Measurements from ENCODE around the gene ZNF398. TPM values are rescaled to one million over a fixed set of nuclear protein-coding genes. Genes with fewer than 3 reads are reported as not detected.
"Not testable (repeated sequence)": the region's sequence is repeated elsewhere in the genome, so short reads cannot be mapped to it uniquely, and the experiment has no call there.

Gene ZNF398
- total RNA-seq, 4 donors from 2014 or later = 13.7 to 37.0 (median 28.1) TPM

DNA sequence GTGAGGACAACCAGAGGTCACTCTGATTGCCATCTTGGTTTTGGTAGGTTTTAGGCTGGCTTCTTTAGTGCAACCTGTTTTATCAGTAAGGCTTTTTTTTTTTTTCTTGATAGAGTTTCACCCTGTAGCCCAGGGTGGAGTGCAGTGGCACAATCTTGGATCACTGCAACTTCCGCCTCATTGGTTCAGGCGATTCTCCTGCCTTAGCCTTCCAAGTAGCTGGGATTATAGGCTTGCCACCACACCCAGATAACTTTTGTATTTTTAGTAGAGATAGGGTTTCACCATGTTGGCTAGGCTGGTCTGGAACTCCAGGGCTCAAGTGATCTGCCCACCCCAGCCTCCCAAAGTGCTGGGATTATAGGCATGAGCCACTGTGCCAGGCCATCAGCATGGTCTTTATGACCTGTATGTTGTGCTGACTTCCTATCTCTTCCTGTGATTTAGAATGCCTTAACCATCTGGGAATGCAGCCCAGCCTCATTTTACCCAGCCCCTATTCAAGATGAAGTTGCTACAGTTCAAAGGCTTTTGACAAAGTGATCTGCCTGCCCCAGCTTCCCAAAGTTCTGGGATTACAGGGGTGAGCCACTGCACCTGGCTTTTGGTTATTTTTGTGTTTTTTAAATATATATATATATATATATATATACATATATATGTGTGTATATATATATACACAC, 14.1 kb upstream of the ZNF398 start:
- peaks cover 0 to 15% (median 0%) of the 10 kb centered on the region in 4 donors for H3K36me3 ChIP-seq
- TF ChIP-seq, protein P1, sequence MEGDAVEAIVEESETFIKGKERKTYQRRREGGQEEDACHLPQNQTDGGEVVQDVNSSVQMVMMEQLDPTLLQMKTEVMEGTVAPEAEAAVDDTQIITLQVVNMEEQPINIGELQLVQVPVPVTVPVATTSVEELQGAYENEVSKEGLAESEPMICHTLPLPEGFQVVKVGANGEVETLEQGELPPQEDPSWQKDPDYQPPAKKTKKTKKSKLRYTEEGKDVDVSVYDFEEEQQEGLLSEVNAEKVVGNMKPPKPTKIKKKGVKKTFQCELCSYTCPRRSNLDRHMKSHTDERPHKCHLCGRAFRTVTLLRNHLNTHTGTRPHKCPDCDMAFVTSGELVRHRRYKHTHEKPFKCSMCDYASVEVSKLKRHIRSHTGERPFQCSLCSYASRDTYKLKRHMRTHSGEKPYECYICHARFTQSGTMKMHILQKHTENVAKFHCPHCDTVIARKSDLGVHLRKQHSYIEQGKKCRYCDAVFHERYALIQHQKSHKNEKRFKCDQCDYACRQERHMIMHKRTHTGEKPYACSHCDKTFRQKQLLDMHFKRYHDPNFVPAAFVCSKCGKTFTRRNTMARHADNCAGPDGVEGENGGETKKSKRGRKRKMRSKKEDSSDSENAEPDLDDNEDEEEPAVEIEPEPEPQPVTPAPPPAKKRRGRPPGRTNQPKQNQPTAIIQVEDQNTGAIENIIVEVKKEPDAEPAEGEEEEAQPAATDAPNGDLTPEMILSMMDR (IDR thresholded peaks at IDR 0.05) = no peak
- TF ChIP-seq POLR2A (IDR thresholded peaks at IDR 0.05) (no peak), EP300 (IDR thresholded peaks at IDR 0.05; ENCODE audit: low read depth) (no peak), POLR2AphosphoS5 (IDR thresholded peaks at IDR 0.05) (no peak)
- H3K27ac ChIP-seq = no peak overlapping the region
- no peak overlapping the region for H3K4me3 ChIP-seq
- no peak for DNase-seq
- 100% methylated on average over 2 of the region's 2 CpGs for WGBS, 2 donors (ENCODE audit: low coverage in 1 of 2)
- in situ Hi-C loops (cut with MboI; ENCODE audit: low pct_ligation_motif_present in 1 of 4, low pct_unique_long_range_greater_than_20kb in 1 of 4, low sequenced_read_pairs in 3 of 4) = no loop called here
- H3K27me3 ChIP-seq = no peaks in the 10 kb centered on the region
- H3K9me3 ChIP-seq = peaks cover 0 to 3% of the 10 kb centered on the region in 2 donors
- H3K4me1 ChIP-seq = peaks cover 0 to 2% (median 0%) of the 10 kb centered on the region in 4 donors
- intact Hi-C loops (cut with DNase I; ENCODE audit: low total_unique reads) = no loop called here

DNA sequence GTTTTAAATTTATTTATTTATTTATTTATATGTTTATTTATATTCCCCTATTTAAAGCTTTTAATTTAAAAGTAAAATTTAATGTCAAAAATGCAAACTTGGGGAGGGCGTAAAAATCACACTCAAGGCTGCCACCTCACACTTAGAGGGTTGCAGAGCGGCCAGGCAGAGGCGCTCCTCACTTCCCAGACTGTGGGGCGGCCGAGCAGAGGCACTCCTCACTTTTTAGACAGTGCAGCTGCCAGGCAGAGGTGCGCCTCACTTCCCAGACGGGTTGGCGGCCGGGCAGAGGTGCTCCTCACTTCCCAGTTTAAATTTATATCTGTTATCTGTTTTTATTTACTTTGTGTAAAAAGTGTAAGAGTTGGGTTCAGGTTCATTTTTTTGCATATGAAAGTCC, 11.1 kb upstream of the ZNF398 start:
- Histone ChIP-seq H3K4me1 (no peaks in the 10 kb centered on the region), H3K36me3 (peaks cover 0 to 6% (median 0%) of the 10 kb centered on the region in 4 donors), H3K9me3 (no peaks in the 10 kb centered on the region), H3K27me3 (no peaks in the 10 kb centered on the region), H3K27ac (no peak overlapping the region), H3K4me3 (no peak overlapping the region)
- TF ChIP-seq POLR2A (IDR thresholded peaks at IDR 0.05) = no peak
- TF ChIP-seq POLR2AphosphoS5 (IDR thresholded peaks at IDR 0.05) = no peak
- TF ChIP-seq EP300 (IDR thresholded peaks at IDR 0.05; ENCODE audit: low read depth) = no peak
- TF ChIP-seq, protein P1 (IDR thresholded peaks at IDR 0.05) = no peak
- in situ Hi-C loops (cut with MboI; ENCODE audit: low pct_ligation_motif_present in 1 of 4, low pct_unique_long_range_greater_than_20kb in 1 of 4, low sequenced_read_pairs in 3 of 4) (no loop called here), intact Hi-C loops (cut with DNase I; ENCODE audit: low total_unique reads) (no loop called here)
- DNase-seq = no peak
- WGBS, 2 donors (ENCODE audit: low coverage in 1 of 2) = 90 to 95% methylated on average over 4 to 9 of the region's 9 CpGs

DNA sequence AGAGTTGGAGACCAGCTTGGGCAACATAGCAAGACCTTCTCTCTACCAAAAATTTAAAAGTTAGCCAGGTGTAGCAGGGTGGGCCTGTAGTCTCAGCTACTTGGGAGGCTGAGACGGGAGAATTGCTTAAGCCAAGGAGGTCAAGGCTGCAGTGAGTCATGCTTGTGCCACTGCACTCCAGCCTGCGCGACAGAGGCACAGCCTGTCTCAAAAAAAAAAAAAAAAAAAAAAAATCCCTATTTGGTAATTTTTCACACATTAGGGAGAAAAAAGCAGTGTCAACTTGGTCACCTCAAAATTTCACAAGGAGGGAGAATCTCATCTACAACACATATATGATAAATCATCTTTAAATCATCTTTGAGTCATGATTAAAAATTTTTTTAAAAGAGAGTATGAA, 6.4 kb upstream of the ZNF398 start:
- H3K9me3 ChIP-seq = no peaks in the 10 kb centered on the region
- no peak for DNase-seq
- no peak overlapping the region for H3K4me3 ChIP-seq
- in situ Hi-C loops (cut with MboI; ENCODE audit: low pct_ligation_motif_present in 1 of 4, low pct_unique_long_range_greater_than_20kb in 1 of 4, low sequenced_read_pairs in 3 of 4) (no loop called here), intact Hi-C loops (cut with DNase I; ENCODE audit: low total_unique reads) (no loop called here)
- H3K27ac ChIP-seq = no peak overlapping the region
- no peak for TF ChIP-seq POLR2AphosphoS5 (IDR thresholded peaks at IDR 0.05)
- H3K27me3 ChIP-seq = no peaks in the 10 kb centered on the region
- WGBS, 2 donors (ENCODE audit: low coverage in 1 of 2) = 73 to 80% methylated on average over 1 to 3 of the region's 3 CpGs
- no peaks in the 10 kb centered on the region for H3K4me1 ChIP-seq
- H3K36me3 ChIP-seq = no peaks in the 10 kb centered on the region

DNA sequence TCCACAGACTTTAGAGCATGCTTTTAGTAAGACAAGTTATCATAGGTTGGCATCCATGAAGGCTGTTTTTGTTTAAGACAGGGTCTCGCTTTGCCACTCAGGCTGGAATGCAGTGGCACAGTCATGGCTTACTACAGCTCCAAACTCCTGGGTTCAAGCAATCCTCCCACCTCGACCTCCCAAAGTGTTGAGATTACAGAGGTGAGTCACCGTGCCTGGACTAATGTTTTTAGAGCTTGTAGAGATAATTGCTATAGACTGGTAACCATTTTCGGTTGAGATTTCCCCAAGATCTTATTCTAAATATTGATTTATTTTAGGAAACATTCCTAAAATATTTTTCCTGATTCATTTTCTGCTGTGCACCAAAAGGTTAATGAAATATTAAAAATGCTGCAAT, 5.4 kb upstream of the ZNF398 start:
- peaks cover 0 to 9% (median 0%) of the 10 kb centered on the region in 4 donors for H3K4me1 ChIP-seq
- TF ChIP-seq POLR2A (IDR thresholded peaks at IDR 0.05) = no peak
- no peak for TF ChIP-seq EP300 (IDR thresholded peaks at IDR 0.05; ENCODE audit: low read depth)
- TF ChIP-seq, protein P1 (IDR thresholded peaks at IDR 0.05) = no peak
- no peak for TF ChIP-seq POLR2AphosphoS5 (IDR thresholded peaks at IDR 0.05)
- in situ Hi-C loops (cut with MboI; ENCODE audit: low pct_ligation_motif_present in 1 of 4, low pct_unique_long_range_greater_than_20kb in 1 of 4, low sequenced_read_pairs in 3 of 4) (no loop called here), intact Hi-C loops (cut with DNase I; ENCODE audit: low total_unique reads) (no loop called here)
- no peaks in the 10 kb centered on the region for H3K9me3 ChIP-seq
- no peaks in the 10 kb centered on the region for H3K27me3 ChIP-seq
- no peaks in the 10 kb centered on the region for H3K36me3 ChIP-seq
- no peak overlapping the region for H3K27ac ChIP-seq
- WGBS, 2 donors (ENCODE audit: low coverage in 1 of 2) = 91% methylated on average over 4 of the region's 4 CpGs; no CpG with 5 or more reads in 1 of the 2 donors
- H3K4me3 ChIP-seq = no peak overlapping the region
- no peak for DNase-seq

DNA sequence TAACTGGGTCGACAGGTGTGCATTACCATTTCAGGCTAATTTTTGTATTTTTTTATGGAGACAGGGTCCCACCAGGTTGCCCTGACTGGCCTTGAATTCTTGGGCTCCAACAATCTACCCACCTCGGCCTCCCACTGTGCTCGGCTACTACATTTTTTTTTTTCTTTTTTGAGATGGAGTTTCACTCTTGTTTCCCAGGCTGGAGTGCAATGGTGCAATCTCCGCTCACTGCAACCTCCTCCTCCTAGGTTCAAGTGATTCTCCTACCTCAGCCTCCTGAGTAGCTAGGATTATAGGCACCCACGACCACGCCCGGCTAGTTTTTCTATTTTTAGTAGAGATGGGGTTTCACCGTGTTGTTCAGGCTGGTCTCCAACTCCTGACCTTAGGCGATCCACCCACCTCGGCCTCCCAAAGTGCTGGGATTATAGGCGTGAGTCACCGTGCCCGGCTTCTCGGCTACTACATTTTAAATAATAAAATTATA, 2.8 kb upstream of the ZNF398 start:
- H3K36me3 ChIP-seq; in situ Hi-C loops (cut with MboI; ENCODE audit: low pct_ligation_motif_present in 1 of 4, low pct_unique_long_range_greater_than_20kb in 1 of 4, low sequenced_read_pairs in 3 of 4); DNase-seq; H3K4me3 ChIP-seq; H3K27ac ChIP-seq; H3K27me3 ChIP-seq; H3K9me3 ChIP-seq; intact Hi-C loops (cut with DNase I; ENCODE audit: low total_unique reads): not testable (repeated sequence)
- WGBS, 2 donors (ENCODE audit: low coverage in 1 of 2) = 59 to 76% methylated on average over 12 to 14 of the region's 14 CpGs
- peaks cover 0 to 21% (median 4%) of the 10 kb centered on the region in 4 donors for H3K4me1 ChIP-seq

Measured in transverse colon (tissue), 4 donors.